NCI-H187 (cell line): Measurements from ENCODE around the gene LEF1.

Source experiments
- DNase-seq, 2 experiments: peaks; one replicate each; lab custom pipeline; 2025; lab: John Stamatoyannopoulos, UW

LEF1 gene

DNA sequence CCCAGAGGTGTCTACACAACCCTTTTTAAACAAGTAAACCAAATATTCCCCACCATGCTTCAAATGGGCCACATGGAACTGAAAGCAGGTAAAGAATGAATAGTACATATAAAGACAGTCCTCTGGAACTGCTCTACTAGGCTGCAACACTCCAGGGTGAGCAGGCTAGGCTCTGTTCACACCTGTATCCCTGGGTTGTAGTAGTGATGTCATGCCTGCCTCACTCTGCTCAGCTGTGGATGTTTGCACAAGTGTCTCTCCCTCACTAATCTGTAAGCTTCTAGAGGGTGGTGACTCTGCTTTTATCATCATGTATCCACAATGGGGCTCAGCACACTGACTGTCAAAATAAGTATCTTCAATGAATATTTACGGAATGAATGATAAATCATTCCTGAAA lies 20.4 kb downstream of the LEF1 start:
- no peak for DNase-seq

- no peak for DNase-seq
Observed at GRCh38 chr4:108146819-108147218, 21.9 kb downstream of the LEF1 start.

GRCh38 chr4:108146336-108146735 lies 22.4 kb downstream of the LEF1 start:
- DNase-seq = no peak

DNA sequence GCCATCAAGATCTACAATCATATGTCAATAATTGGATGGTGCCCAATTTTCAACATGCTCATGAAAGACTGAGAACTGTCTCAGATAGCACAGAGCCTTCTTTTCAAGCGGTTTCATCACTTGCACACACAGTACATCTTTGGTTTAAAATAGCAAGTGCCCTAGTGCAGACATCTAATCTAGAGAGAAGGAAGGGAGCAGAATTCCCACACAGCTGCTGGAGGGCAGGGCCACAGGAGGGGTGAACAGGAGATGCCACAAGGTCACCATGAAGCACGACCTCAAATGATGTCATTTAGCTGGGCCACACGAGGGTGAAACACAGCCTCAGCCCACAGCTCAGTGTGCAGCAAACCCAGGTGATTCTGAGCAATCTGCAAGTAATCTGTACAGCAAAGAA lies 24.3 kb downstream of the LEF1 start:
- DNase-seq = no peak

DNA sequence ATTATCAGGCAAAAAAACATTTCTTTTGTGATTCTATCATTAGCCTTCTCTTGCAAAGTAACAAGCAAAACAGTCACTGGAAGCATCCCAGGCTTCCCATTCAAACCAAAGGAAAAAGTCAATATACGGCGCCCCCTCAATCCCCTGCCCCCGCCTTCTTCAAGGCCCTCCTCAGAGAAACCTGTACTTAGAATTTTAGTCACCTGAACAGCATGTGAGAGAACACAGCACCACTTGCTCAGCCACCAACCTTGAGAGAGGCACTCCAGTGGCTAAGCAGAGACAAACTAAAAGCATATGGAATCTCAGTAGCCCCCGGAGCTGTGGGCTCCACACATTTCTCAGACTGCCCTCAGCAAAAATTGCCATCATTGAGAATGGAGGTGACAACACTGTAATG lies 25.2 kb downstream of the LEF1 start:
- DNase-seq = no peak

DNA sequence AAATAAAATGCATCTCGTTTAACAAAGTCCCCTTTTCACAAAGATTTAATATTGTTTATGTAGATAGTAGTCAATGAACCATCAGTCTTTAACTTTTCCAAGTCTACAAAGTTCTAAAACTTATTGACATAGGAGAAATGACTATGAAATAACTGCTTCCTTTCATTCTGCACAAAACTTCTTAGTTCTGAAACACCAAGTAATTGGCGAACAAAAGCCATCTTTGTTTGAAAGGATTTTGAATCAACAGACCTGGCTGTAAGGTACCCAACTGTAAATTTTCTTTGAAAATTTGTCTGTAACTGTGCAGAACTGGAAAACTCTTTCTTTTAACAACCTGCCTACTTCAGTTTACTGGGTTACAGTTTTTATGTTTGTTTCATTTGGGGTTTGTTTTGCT lies 25.9 kb downstream of the LEF1 start:
- DNase-seq = no peak

GRCh38 chr4:108141213-108141950 lies 27.4 kb downstream of the LEF1 start:
- DNase-seq = no peak

DNA sequence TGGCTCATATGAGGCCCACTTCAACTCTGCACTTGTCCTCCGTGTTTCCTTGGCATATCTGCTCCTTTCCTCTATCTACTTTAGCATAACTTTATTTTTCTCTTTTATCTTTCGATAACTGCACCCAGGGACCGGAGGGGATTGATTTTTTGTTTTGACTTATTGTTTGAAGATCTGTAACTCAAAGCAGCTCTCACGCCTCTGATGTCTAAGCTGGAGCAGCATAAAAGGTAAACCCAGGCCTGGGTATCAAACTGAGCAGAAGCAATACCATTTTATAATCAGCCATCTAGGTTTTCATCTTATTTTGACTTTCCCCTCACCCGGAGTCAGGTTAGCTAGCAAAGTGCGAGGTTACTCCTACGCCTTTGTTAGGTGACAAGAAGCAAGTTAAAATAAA lies 28.4 kb downstream of the LEF1 start:
- no peak for DNase-seq

- DNase-seq = no peak
Observed at GRCh38 chr4:108139089-108139488, 29.6 kb downstream of the LEF1 start.

DNA sequence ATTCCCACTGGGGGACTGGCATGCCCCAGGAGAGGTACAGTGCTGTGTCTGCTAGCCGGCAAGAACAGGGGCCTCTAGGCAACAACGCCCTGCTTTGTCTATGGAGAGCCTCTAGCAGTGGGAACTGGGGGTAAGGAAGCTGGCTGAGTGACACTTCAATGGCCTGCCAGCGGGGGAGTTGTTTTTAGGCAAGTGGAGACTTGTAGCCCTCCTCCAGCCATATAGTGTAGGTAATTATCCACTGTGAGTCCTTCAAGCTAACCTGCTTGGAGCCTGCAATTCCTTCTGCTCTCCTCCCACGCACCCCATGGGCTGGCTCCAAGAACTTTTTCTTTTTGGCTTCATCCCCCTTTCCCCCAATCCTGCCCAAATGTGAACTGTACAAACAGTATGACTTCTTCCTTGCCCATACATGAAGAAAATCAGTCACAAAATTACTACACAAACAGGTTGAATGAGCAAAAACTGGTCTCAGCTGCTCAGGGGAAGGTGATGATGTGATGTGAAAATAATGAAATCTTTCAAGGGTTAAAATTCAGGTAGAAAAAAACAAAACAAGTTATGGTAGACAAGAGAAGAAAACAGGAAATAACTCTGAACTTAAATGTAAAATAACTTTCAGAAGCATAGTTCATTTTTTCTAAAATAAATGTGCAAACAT lies 33.1 kb downstream of the LEF1 start:
- DNase-seq = peak; percentile 10 to 47

DNA sequence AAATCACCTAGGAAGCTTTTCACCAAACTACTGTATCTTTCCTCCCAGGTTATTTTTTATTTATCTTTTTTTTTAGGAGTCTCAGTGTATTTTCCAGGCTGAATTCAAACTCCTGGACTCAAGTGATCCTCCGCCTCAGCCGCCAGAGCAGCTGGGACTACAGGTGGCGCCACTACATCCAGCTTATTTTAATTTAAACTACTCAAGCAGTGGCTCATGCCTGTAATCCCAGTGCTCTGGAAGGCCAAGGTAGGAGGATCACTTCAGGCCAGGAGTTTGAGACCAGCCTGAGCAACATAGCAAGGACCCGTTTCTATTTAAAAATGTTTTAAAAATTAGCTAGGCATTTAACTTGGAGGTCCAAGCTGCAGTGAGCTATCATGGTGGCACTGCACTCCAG lies 37.8 kb downstream of the LEF1 start:
- DNase-seq = no peak

DNA sequence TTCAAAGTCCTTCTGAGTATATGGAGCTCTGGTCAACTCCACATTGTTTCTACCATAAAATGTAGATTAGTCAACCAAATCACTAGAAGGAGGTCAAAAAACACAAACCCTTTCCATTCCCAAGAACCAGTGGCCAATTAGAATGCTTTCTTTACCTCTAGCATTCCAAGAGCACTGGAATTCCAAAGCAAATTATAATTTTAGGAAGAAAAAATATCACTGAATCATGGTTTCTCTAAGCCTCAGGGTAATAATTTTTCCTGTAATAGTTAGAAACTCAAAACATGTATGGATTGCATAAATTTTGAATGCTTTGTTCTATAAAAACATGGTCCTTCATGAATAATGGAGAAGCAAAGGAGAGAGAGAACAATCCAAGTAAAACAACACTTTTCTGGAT lies 39.5 kb downstream of the LEF1 start:
- DNase-seq = no peak

DNA sequence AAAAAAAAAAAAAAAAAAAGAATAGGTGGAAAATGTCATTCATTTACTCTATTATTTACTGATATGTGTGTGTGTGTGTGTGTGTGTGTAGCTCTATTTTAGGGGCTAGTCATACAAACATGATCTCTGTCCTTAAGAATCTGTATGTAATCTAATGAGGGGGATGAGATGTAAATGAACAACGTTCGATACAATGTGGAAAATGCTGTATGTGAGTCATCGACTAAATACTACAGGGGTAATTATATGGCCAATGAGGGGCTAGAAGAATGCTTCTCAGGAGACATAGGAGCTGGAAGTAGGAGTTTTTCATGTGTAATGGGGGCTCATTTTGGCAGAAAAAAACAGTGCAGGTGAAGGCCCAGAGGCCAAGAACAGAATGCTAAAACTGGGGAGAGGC lies 41.9 kb downstream of the LEF1 start:
- no peak for DNase-seq

DNA sequence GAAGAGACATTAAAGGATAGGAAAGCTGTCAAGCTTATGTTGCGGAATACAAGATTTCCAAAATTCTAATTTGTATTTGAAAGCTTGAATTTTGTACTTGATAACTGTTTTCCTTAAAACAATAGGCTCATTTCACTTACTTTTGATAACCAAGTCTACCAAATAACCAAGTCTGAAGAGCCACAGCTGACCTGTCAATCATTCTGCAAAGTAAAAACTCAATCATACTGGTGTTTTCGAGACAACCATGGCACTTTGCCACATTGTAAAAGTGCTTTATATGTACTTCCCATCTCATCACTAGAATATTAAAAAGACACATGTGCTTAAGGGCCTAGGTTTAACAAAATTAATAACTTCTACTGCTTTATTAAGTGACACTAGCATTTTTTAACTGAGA lies 47.9 kb downstream of the LEF1 start:
- DNase-seq = no peak

- no peak for DNase-seq
Observed at GRCh38 chr4:108119199-108119800, 49.4 kb downstream of the LEF1 start.

GRCh38 chr4:108118505-108118904 lies 50.2 kb downstream of the LEF1 start:
- no peak for DNase-seq

DNA sequence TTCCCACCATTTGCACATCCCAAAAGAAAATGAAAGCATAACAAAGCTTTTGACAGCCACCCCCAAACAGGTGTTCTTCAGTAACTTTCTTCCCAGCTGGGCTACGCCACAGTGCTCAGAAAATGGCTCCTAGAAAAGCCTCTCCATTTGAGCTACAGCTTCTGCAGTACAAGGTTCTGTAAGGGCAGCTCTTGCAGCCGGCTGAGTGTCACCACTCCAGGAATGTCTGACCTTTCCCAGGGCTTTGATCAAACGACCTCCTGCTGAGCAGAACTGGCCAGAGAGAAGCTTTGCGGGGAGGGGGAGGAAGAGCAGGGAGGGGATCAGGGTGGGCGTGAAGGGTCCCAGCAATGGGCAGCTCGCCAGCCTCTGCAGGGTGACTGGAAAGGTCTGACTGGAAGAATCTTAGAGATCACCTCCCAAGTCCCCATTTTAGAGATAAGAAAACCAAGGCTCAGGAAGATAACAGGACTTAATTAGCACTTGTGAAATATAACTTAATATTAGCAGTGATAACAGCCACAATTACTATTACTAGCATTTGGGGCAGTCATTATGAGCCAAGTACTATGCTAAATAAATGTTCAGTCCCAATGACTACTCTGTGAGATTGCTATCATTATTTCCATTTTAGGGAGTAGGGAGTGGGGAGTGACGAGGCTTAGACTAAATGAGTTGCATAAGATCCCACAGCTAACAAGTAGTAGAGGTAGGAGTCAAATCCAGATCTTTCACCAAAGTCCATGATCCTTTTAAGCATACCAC lies 51.1 kb downstream of the LEF1 start:
- no peak for DNase-seq

- DNase-seq = no peak
Observed at GRCh38 chr4:108116423-108117168, 52.1 kb downstream of the LEF1 start.

GRCh38 chr4:108115168-108115526 lies 53.6 kb downstream of the LEF1 start:
- no peak for DNase-seq

DNA sequence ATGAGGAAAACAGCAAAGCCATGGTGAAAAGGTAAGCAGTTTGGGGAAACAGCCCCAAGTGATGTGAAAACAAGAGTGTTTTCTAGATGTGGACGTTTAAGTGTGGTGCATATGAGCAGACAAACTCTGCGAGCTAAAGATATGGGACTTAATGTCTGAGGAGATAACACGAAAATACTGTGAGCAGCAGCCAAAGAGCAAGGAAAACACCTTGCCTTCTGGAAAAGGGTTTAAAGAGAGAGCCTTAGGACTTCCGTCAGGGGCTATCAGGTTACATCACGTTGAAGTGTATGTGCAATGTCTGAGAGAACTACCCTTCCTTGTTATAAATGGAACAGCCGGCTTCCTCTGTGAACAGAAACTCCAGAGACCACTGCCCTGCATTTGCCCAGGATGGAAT lies 54.2 kb downstream of the LEF1 start:
- DNase-seq = no peak

DNA sequence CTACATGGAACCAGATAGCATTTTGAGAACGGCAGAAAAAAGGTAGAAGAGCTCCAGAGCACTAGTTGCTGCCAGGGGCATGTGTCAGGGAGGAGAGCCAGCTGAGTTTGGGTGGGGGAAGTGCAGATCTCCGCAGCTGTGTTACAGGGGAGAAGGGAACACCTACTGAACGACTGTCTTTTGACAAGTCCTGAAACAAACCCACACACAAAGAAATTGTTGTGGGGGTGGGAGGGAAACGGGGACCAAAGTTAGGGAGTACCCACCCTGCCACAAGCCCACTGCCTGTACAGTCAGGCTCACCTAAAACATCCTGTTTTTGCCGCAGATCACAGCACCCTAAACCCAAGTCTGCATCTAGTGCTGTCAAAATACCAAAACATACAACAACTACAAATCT lies 55.5 kb downstream of the LEF1 start:
- DNase-seq = no peak

GRCh38 chr4:108111781-108112180 lies 57.0 kb downstream of the LEF1 start:
- DNase-seq = no peak
